HCT116 (cell line): ENCODE measurements around the gene VPS11. TPM values are rescaled to one million over a fixed set of nuclear protein-coding genes. Genes with fewer than 3 reads are reported as not detected.

Source experiments
- ATAC-seq: fragments of 200-7000 bp; cut with Tn5 transposase; 2 replicates; pipeline ENCODE4 v1.9.1; 2020; ENCODE audit warnings: mild to moderate bottlenecking, moderate library complexity
- BruUV-seq: library from RNA; stranded (reverse); fragments of 400-500 nt; replicated peaks from 2 replicates; lab custom pipeline; 2021; lab: Mats Ljungman, UMichigan
- CTCF ChIA-PET: fragments of 300-600 bp; sonication (Branson Sonifier 250); formaldehyde crosslinking; loops from one replicate; lab custom pipeline; 2021; ENCODE audit warnings: antibody characterized with exemption; lab: Charles Lee
- POLR2A ChIA-PET: fragments of 300-600, 350-600 bp; sonication (Branson Sonifier 250); formaldehyde crosslinking; loops from one replicate; lab custom pipeline; 2021; ENCODE audit warnings: antibody characterized with exemption; lab: Charles Lee
- RAD21 ChIA-PET, 2 experiments: fragments of 300-600 bp; sonication (Branson Sonifier 250); formaldehyde crosslinking; loops; one replicate each; lab custom pipeline; 2023; ENCODE audit warnings: low total read pairs in 2 of 2; ENCODE audit not compliant: uncharacterized antibody in 2 of 2, unreplicated experiment in 2 of 2, low non-redundant PET in 1 of 2; lab: Charles Lee
- DNase-seq: peaks from one replicate; pipeline ENCODE4 v3.0.0-alpha.2; 2010; ENCODE audit warnings: low read depth, low spot score
- H2AFZ ChIP-seq: fragments of 200-600 bp; shearing (Covaris generic), sonication (generic); 2 replicates; pipeline ENCODE4 v1.6.1; 2017; ENCODE audit warnings: low read depth, mixed run types, mixed read lengths, antibody characterized with exemption, low read length; ENCODE audit not compliant: poor library complexity, severe bottlenecking
- H3K27ac ChIP-seq: 2 replicates; pipeline ENCODE4 v1.5.1; 2012; ENCODE audit warnings: low read depth, low read length
- H3K27me3 ChIP-seq: fragments of 200-600 bp; sonication (generic); 2 replicates; pipeline ENCODE4 v1.6.1; 2016; ENCODE audit warnings: mixed run types, low read length, mixed read lengths; ENCODE audit not compliant: insufficient read depth
- H3K36me3 ChIP-seq, 2 experiments: fragments of 200-500 bp in 1 of 2; fragments of 200-600 bp in 1 of 2; sonication (Bioruptor generic) in 1 of 2; sonication (generic) in 1 of 2; 2 replicates each; pipeline versions ENCODE4 v1.5.1 to v1.6.1; 2014 to 2016; ENCODE audit warnings: low read length in 2 of 2, inconsistent platforms in 1 of 2, mixed read lengths in 1 of 2, mixed run types in 1 of 2; ENCODE audit not compliant: insufficient read depth in 2 of 2, control insufficient read depth in 1 of 2
- H3K4me1 ChIP-seq, 2 experiments: fragments of 200-600 bp in 1 of 2; sonication (generic) in 1 of 2; 2 replicates each; pipeline versions ENCODE4 v1.5.1 to v1.6.1; 2012 to 2017; ENCODE audit warnings: low read length in 2 of 2, inconsistent platforms in 1 of 2, mild to moderate bottlenecking in 1 of 2, mixed read lengths in 1 of 2, mixed run types in 1 of 2, moderate library complexity in 1 of 2; ENCODE audit not compliant: insufficient read depth in 2 of 2, control insufficient read depth in 1 of 2
- H3K4me2 ChIP-seq: fragments of 200-600 bp; sonication (generic); 2 replicates; pipeline ENCODE4 v1.6.1; 2017; ENCODE audit warnings: mixed run types, low read length, mixed read lengths
- H3K4me3 ChIP-seq, 2 experiments: fragments of 200-600 bp in 1 of 2; sonication (generic) in 1 of 2; replicated peaks in 1 of 2; 2 replicates each; pipeline ENCODE4 v1.5.1; 2011 to 2016; ENCODE audit warnings: low read length in 2 of 2, control low read depth in 1 of 2, low read depth in 1 of 2, mild to moderate bottlenecking in 1 of 2, mixed read lengths in 1 of 2, mixed run types in 1 of 2
- H3K79me2 ChIP-seq: fragments of 200-600 bp; sonication (generic); 2 replicates; pipeline ENCODE4 v1.6.1; 2017; ENCODE audit warnings: mild to moderate bottlenecking, mixed run types, low read length, moderate library complexity, mixed read lengths; ENCODE audit not compliant: insufficient read depth
- H3K9ac ChIP-seq: fragments of 200-600 bp; sonication (generic); 2 replicates; pipeline ENCODE4 v1.6.1; 2016; ENCODE audit warnings: low read length, mixed read lengths
- H3K9me2 ChIP-seq: fragments of 200-600 bp; sonication (generic), shearing (Covaris generic); 2 replicates; pipeline ENCODE4 v1.6.1; 2017; ENCODE audit warnings: mixed run types, mild to moderate bottlenecking, moderate library complexity; ENCODE audit not compliant: insufficient read depth
- H3K9me3 ChIP-seq, 2 experiments: fragments of 200-500 bp in 1 of 2; fragments of 200-600 bp in 1 of 2; sonication (Bioruptor generic) in 1 of 2; sonication (generic) in 1 of 2; 2 replicates each; pipeline ENCODE4 v1.6.1; 2014 to 2017; ENCODE audit warnings: low read length in 2 of 2, mixed read lengths in 2 of 2, inconsistent platforms in 1 of 2, low read depth in 1 of 2, mild to moderate bottlenecking in 1 of 2, mixed run types in 1 of 2, moderate library complexity in 1 of 2; ENCODE audit not compliant: control insufficient read depth in 1 of 2, insufficient read depth in 1 of 2
- H4K20me1 ChIP-seq: fragments of 200-600 bp; sonication (generic), shearing (Covaris generic); 2 replicates; pipeline ENCODE4 v1.6.1; 2017; ENCODE audit warnings: mixed run types, mild to moderate bottlenecking, moderate library complexity; ENCODE audit not compliant: insufficient read depth
- CBX3 ChIP-seq: IDR thresholded peaks from 2 replicates; pipeline ENCODE4 v1.6.1; 2012; ENCODE audit warnings: low read depth
- EGR1 ChIP-seq: IDR thresholded peaks from 2 replicates; pipeline ENCODE4 v1.6.1; 2012; ENCODE audit warnings: low read depth
- ELF1 ChIP-seq: IDR thresholded peaks from 2 replicates; pipeline ENCODE4 v1.6.1; 2012; ENCODE audit warnings: low read depth, borderline replicate concordance
- EZH2 ChIP-seq: fragments of 200-600 bp; sonication (generic); IDR thresholded peaks from 2 replicates; pipeline ENCODE4 v1.6.1; 2017; ENCODE audit warnings: antibody characterized with exemption, mixed run types
- EZH2phosphoT487 ChIP-seq: fragments of 200-600 bp; IDR thresholded peaks from 2 replicates; pipeline ENCODE4 v1.6.1; 2018; ENCODE audit warnings: antibody characterized with exemption, borderline replicate concordance
- POLR2A ChIP-seq: IDR thresholded peaks from 2 replicates; pipeline ENCODE4 v1.7.0; 2011; ENCODE audit warnings: borderline replicate concordance; ENCODE audit not compliant: insufficient read depth, insufficient read length; ENCODE audit errors: extremely low read depth
- SP1 ChIP-seq: IDR thresholded peaks from 2 replicates; pipeline ENCODE4 v1.6.1; 2012; ENCODE audit warnings: low read depth
- SRF ChIP-seq: IDR thresholded peaks from 2 replicates; pipeline ENCODE4 v1.6.1; 2012; ENCODE audit warnings: low read depth
- YY1 ChIP-seq: IDR thresholded peaks from 2 replicates; pipeline ENCODE4 v1.6.1; 2011; ENCODE audit warnings: low read length, low read depth, moderate library complexity, mild to moderate bottlenecking; ENCODE audit not compliant: insufficient replicate concordance; ENCODE audit errors: extremely low read depth
- ZFX ChIP-seq: fragments of 450-650 bp; IDR thresholded peaks from 2 replicates; pipeline ENCODE4 v1.6.1; 2017
- ZNF274 ChIP-seq: fragments of 200-500 bp; sonication (Bioruptor generic); IDR thresholded peaks from 2 replicates; pipeline ENCODE4 v1.6.1; 2014; ENCODE audit warnings: mild to moderate bottlenecking, low read depth, low read length, inconsistent platforms
- intact Hi-C: fragments of 100-400 bp; cut with micrococcal nuclease; formaldehyde crosslinking; loops from 2 replicates; pipeline ENCODE4 v1.10.0; 2022
- total RNA-seq: library from RNA; stranded (reverse); gene quantifications from one replicate; pipeline ENCODE4 v1.2.1, GENCODE V29; 2021; ENCODE audit not compliant: unreplicated experiment
- TF ChIP-seq, protein P1 (sequence below): IDR thresholded peaks from 2 replicates; pipeline ENCODE4 v1.6.1; 2012
- TF ChIP-seq, protein P2 (sequence below): IDR thresholded peaks from 2 replicates; pipeline ENCODE4 v1.6.1; 2012; ENCODE audit warnings: low read depth
- TF ChIP-seq, protein P3 (sequence below): IDR thresholded peaks from 2 replicates; pipeline ENCODE4 v1.6.1; 2012

VPS11 gene
- total RNA-seq, 1 experiment from 2014 or later, result 20.4 TPM

DNA sequence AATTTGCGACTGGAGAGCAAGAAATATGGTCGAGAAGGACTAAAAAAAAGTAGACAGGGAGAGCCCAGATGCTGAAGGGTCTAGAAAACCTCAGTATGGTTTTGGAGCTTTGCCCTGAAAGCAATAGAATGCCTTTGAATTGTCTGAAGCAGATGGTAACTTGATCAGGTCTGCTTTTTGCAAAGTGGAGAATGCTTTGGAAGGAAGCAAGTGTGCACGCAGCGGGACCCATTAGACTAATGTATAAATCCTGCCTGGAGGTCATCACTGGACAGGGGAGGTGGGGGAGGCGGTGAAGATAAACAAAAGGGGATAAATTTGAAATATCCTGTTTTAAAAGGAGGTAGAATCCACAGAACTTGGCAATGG, 53.0 kb downstream of the VPS11 start:
- no peak for ATAC-seq
- Histone ChIP-seq H2AFZ (peak overlapping the region; percentile 75), H3K4me3 (peak overlapping the region; percentile 43 to 99), H3K9me3 (no peaks in the 10 kb centered on the region), H4K20me1 (no peaks in the 10 kb centered on the region), H3K79me2 (peaks cover 25% of the 10 kb centered on the region), H3K4me2 (peak overlapping the region; percentile 87), H3K36me3 (peaks cover under 1 to 5% of the 10 kb centered on the region in 2 experiments; a peak in 2 of 4 replicates), H3K9me2 (no peaks in the 10 kb centered on the region), H3K9ac (peak overlapping the region; percentile 70), H3K27me3 (no peaks in the 10 kb centered on the region), H3K27ac (peak overlapping the region; percentile 40), H3K4me1 (peaks cover 13 to 24% of the 10 kb centered on the region in 2 experiments)
- ChIA-PET RAD21 (no interaction called here), POLR2A (interaction anchor here (0.9 to 2.5 kb wide), 5 partner anchors 9 to 36 kb away, joined by 3 to 14 read pairs (median 7); partner anchors contain the start of gene HMBS), CTCF (interaction anchor here (1.6 to 1.9 kb wide), 2 partner anchors 48 to 217 kb away, joined by 3 to 6 read pairs; partner anchors contain the start of gene NLRX1)
- BruUV-seq, result TSS peak; percentile 94
- no peak for TF ChIP-seq YY1
- no peak for TF ChIP-seq ZNF274
- no peak for TF ChIP-seq POLR2A
- peak; percentile 30; the same call in 1 of the 2 replicates for TF ChIP-seq SP1
- no peak for DNase-seq
- intact Hi-C loops, result no loop called here

DNA sequence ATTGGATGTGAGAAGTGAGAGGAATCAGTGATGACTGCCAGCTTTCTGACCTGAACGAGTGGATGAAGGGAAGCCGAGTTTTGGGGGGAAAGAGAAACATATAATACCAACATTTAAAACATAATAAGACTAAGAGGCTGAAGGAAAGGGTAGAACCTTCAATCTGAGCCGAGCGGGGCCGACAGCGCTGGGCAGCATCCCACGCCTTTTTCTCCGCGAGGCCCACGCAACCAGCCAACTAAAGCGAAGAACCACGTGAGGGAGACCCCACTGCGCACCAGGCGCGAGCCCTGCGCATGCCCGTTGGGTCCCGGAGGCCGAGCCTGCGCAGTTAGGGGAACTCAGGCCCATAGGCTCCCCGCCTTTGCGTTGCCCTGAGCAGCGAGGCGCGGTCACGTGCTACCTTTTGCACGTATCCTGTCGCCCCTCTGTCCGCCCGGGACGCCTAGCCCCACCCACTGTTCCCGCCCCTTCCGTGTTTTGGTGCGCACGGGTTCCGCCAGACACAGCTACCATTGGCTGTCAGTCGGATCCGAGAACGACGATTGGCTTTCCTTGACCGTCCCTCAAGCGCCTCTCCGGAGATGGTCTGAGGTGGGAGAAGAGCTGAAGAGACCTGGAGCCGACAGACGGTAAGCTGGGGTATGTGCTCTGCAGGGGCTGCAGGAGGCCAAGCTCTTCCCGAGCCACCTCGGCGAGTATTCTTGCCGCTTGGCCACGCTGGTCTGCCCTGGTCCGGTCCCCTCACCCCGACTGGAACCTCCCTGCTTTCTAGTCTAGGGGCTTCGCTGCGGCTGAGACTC, 53.6 kb downstream of the VPS11 start, which contains the start of gene HINFP:
Gene HINFP (plus strand): TSS at position 573 of the 803 bp plus-strand sequence. CDS start 5,365 bp downstream, outside the sequence.
- Histone ChIP-seq H3K4me1 (peaks cover 16 to 30% of the 10 kb centered on the region in 2 experiments), H3K9me2 (no peaks in the 10 kb centered on the region), H4K20me1 (no peaks in the 10 kb centered on the region), H2AFZ (peak within 1 kb of the TSS; percentile 75), H3K79me2 (peaks cover 25% of the 10 kb centered on the region), H3K9ac (peak within 1 kb of the TSS; percentile 87), H3K4me3 (peak within 1 kb of the TSS; percentile 97 to 99), H3K9me3 (no peaks in the 10 kb centered on the region), H3K27ac (peak within 1 kb of the TSS; percentile 62), H3K27me3 (no peaks in the 10 kb centered on the region), H3K36me3 (peaks cover 0 to under 1% of the 10 kb centered on the region in 2 experiments; a peak in 1 of 4 replicates), H3K4me2 (peak within 1 kb of the TSS; percentile 87)
- intact Hi-C loops, result no loop called here
- RAD21 ChIA-PET, result interaction anchor here in 1 of 2 experiments (0.6 kb wide), 1 partner anchor 19 kb away, joined by 4 read pairs; the partner anchor contains the start of gene DPAGT1
- POLR2A ChIA-PET, result interaction anchor here (0.6 to 2.5 kb wide), 12 partner anchors 9 to 235 kb away, joined by 3 to 14 read pairs (median 4); partner anchors contain the start of genes C2CD2L, DPAGT1 and HMBS
- ATAC-seq (peak; percentile 97), DNase-seq (peak; percentile 97)
- CTCF ChIA-PET, result interaction anchor here (0.6 to 1.9 kb wide), 5 partner anchors 14 to 217 kb away, joined by 3 to 6 read pairs (median 4); partner anchors contain the start of genes HMBS and NLRX1
- BruUV-seq, result no TSS peak
- TF ChIP-seq EZH2, result no peak
- TF ChIP-seq, protein P1, sequence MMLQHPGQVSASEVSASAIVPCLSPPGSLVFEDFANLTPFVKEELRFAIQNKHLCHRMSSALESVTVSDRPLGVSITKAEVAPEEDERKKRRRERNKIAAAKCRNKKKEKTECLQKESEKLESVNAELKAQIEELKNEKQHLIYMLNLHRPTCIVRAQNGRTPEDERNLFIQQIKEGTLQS, result no peak
- TF ChIP-seq ZNF274, result no peak
- no peak for TF ChIP-seq ELF1
- peak; percentile 94 for TF ChIP-seq SP1
- TF ChIP-seq, protein P2, sequence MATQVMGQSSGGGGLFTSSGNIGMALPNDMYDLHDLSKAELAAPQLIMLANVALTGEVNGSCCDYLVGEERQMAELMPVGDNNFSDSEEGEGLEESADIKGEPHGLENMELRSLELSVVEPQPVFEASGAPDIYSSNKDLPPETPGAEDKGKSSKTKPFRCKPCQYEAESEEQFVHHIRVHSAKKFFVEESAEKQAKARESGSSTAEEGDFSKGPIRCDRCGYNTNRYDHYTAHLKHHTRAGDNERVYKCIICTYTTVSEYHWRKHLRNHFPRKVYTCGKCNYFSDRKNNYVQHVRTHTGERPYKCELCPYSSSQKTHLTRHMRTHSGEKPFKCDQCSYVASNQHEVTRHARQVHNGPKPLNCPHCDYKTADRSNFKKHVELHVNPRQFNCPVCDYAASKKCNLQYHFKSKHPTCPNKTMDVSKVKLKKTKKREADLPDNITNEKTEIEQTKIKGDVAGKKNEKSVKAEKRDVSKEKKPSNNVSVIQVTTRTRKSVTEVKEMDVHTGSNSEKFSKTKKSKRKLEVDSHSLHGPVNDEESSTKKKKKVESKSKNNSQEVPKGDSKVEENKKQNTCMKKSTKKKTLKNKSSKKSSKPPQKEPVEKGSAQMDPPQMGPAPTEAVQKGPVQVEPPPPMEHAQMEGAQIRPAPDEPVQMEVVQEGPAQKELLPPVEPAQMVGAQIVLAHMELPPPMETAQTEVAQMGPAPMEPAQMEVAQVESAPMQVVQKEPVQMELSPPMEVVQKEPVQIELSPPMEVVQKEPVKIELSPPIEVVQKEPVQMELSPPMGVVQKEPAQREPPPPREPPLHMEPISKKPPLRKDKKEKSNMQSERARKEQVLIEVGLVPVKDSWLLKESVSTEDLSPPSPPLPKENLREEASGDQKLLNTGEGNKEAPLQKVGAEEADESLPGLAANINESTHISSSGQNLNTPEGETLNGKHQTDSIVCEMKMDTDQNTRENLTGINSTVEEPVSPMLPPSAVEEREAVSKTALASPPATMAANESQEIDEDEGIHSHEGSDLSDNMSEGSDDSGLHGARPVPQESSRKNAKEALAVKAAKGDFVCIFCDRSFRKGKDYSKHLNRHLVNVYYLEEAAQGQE, result no peak
- TF ChIP-seq EZH2phosphoT487, result no peak
- no peak for TF ChIP-seq CBX3
- TF ChIP-seq POLR2A, result peak; percentile 84
- TF ChIP-seq, protein P3, sequence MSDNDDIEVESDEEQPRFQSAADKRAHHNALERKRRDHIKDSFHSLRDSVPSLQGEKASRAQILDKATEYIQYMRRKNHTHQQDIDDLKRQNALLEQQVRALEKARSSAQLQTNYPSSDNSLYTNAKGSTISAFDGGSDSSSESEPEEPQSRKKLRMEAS, result peak; percentile 94
- peak; percentile 15; the same call in 1 of the 2 replicates for TF ChIP-seq ZFX
- TF ChIP-seq EGR1, result peak; percentile 50; the same call in 1 of the 2 replicates
- TF ChIP-seq YY1, result no peak
- no peak for TF ChIP-seq SRF
